ENCODE results near the gene LATS1.

DNA sequence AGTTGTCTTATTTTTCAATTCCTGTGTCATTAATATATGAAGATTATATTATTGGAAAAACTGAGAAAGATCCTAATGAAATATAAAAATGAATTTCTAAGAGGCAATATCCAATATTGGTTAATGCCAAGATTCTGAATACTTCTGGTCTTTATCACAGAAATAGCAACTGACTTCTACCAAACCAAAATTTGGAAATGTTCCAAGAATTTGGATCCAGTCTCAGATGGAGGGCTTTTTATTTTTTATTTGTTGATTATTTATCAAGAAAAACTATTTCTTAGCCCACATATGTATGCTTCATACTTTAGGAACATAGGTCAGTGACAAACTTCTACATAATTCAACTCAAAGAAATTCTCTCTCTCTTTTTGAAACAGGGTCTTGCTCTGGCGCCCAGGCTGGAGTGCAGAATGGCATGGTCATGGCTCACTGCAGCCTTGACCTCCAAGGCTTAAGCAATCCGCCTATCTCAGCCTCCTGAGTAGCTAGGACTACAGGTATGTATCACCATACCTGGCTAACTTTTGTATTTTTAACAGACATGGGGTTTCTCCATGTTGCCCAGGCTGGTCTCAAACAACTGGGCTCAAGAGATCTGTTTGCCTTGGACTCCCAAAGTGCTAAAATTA is 15.3 kb upstream of the LATS1 start:
- no peak for TF ChIP-seq POLR2A (IDR thresholded peaks at IDR 0.05; ENCODE audit: low read length)
- no peak for TF ChIP-seq GATA1 (IDR thresholded peaks at IDR 0.05; ENCODE audit: low read depth, low read length)
